Measurements from ENCODE around the gene PFN3. TPM values are rescaled to one million over a fixed set of nuclear protein-coding genes. Genes with fewer than 3 reads are reported as not detected.

PFN3 gene
- total RNA-seq, 2 donors from 2014 or later, result not detected

DNA sequence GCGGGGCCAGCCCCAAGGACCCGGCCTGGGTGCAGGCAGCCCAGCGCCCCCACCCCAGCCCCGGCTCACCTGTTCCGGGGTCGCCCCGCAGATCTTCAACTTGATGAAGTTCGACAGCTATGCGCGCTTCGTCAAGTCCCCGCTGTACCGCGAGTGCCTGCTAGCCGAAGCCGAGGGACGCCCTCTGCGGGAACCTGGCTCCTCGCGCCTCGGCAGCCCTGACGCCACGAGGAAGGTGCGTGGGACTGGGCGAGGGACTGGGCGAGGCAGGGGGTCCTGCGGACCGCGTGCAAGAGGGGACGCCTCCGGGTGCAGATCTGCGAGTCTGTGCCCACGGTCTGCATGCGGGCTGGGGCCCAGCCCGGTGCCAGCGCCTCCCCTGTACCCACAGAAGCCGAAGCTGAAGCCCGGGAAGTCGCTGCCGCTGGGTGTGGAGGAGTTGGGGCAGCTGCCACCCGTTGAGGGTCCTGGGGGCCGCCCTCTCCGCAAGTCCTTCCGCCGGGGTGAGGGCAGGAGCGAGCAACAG, 33.1 kb downstream of the PFN3 start:
- ATAC-seq (ENCODE audit: insufficient number of reproducible peaks, low FRiP score, low read depth), result no peak
- Histone ChIP-seq H3K27ac (peak overlapping the region in 1 of 2 donors; percentile 87), H3K9me3 (no peaks in the 10 kb centered on the region), H3K4me3 (peak overlapping the region; percentile 75), H3K36me3 (no peaks in the 10 kb centered on the region), H3K27me3 (replicated peaks; ENCODE audit: insufficient read depth) (no peaks in the 10 kb centered on the region), H3K4me1 (ENCODE audit: control insufficient read depth in 1 of 2, low read depth in 2 of 2) (peaks cover 16 to 32% of the 10 kb centered on the region in 2 donors)
- DNase-seq (ENCODE audit: low spot score), result no peak
- TF ChIP-seq, protein P1, sequence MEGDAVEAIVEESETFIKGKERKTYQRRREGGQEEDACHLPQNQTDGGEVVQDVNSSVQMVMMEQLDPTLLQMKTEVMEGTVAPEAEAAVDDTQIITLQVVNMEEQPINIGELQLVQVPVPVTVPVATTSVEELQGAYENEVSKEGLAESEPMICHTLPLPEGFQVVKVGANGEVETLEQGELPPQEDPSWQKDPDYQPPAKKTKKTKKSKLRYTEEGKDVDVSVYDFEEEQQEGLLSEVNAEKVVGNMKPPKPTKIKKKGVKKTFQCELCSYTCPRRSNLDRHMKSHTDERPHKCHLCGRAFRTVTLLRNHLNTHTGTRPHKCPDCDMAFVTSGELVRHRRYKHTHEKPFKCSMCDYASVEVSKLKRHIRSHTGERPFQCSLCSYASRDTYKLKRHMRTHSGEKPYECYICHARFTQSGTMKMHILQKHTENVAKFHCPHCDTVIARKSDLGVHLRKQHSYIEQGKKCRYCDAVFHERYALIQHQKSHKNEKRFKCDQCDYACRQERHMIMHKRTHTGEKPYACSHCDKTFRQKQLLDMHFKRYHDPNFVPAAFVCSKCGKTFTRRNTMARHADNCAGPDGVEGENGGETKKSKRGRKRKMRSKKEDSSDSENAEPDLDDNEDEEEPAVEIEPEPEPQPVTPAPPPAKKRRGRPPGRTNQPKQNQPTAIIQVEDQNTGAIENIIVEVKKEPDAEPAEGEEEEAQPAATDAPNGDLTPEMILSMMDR (IDR thresholded peaks at IDR 0.05), result no peak

DNA sequence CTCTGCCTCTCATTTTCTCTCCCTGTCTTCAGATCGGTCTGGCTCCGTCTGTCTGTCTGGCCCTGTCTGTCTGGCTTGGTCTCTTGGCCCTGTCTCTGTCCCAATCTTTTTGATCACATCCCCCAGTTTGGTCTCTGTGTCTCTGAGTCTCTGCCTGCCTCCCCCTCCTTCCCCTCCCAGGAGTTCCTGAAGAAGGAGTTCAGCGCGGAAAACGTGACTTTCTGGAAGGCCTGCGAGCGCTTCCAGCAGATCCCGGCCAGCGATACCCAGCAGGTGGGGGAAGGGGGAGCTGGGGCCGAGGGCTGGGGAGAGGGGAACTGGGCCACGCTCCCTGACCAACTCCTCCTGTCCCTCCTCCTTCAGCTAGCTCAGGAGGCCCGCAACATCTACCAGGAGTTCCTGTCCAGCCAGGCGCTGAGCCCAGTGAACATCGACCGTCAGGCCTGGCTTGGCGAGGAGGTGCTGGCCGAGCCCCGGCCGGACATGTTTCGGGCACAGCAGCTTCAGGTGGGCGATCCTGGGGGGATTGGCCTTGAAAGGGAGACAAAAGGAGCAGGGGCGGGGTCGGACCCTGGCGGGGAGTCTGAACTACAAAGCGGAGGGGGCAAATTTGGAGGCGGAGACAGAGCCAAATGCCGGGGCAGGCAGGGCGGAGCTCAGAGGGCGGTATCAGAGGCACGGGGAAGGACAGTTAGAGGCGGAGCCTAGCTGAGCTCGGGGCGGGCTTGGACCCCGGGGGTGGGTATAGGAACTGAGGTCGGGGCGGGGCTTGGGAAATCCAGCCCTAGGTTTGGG, 33.7 kb downstream of the PFN3 start:
- H3K27me3 ChIP-seq (replicated peaks; ENCODE audit: insufficient read depth), result no peaks in the 10 kb centered on the region
- H3K9me3 ChIP-seq, result no peaks in the 10 kb centered on the region
- peaks cover 16 to 32% of the 10 kb centered on the region in 2 donors for H3K4me1 ChIP-seq (ENCODE audit: control insufficient read depth in 1 of 2, low read depth in 2 of 2)
- ATAC-seq (ENCODE audit: insufficient number of reproducible peaks, low FRiP score, low read depth), result peak; percentile 56
- H3K36me3 ChIP-seq, result no peaks in the 10 kb centered on the region
- TF ChIP-seq, protein P1 (IDR thresholded peaks at IDR 0.05), result no peak
- peak; percentile 62 for DNase-seq (ENCODE audit: low spot score)
- H3K27ac ChIP-seq, result peak overlapping the region; percentile 85 to 87
- peak overlapping the region; percentile 75 for H3K4me3 ChIP-seq

GRCh38 chr5:177365845-177366527, 34.5 kb downstream of the PFN3 start:
- Histone ChIP-seq H3K27me3 (replicated peaks; ENCODE audit: insufficient read depth) (no peaks in the 10 kb centered on the region), H3K9me3 (no peaks in the 10 kb centered on the region), H3K4me3 (peak overlapping the region; percentile 75), H3K27ac (peak overlapping the region; percentile 85 to 87), H3K4me1 (ENCODE audit: control insufficient read depth in 1 of 2, low read depth in 2 of 2) (peaks cover 13 to 32% of the 10 kb centered on the region in 2 donors), H3K36me3 (no peaks in the 10 kb centered on the region)
- no peak for ATAC-seq (ENCODE audit: insufficient number of reproducible peaks, low FRiP score, low read depth)
- TF ChIP-seq, protein P1 (IDR thresholded peaks at IDR 0.05), result no peak
- no peak for DNase-seq (ENCODE audit: low spot score)

- TF ChIP-seq, protein P1 (IDR thresholded peaks at IDR 0.05), result no peak
- no peak overlapping the region for H3K27ac ChIP-seq
- no peaks in the 10 kb centered on the region for H3K36me3 ChIP-seq
- no peaks in the 10 kb centered on the region for H3K27me3 ChIP-seq (replicated peaks; ENCODE audit: insufficient read depth)
- DNase-seq (ENCODE audit: low spot score), result no peak
- no peak for ATAC-seq (ENCODE audit: insufficient number of reproducible peaks, low FRiP score, low read depth)
- H3K4me1 ChIP-seq (ENCODE audit: control insufficient read depth in 1 of 2, low read depth in 2 of 2), result peaks cover 13 to 32% of the 10 kb centered on the region in 2 donors
- H3K9me3 ChIP-seq, result no peaks in the 10 kb centered on the region
- no peak overlapping the region for H3K4me3 ChIP-seq
These were observed 36.1 kb downstream of the PFN3 start for GRCh38 chr5:177364159-177364962.
